MV-4-11 (cell line): ENCODE measurements around the gene ARID4A.
"Not testable (repeated sequence)": the region's sequence is repeated elsewhere in the genome, so short reads cannot be mapped to it uniquely, and the experiment has no call there.

Experiments used
- DNase-seq: peaks from one replicate; lab custom pipeline; 2025; lab: John Stamatoyannopoulos, UW

The ARID4A gene

GRCh38 chr14:58291646-58292045, 6.7 kb upstream of the ARID4A start:
- DNase-seq, result no peak

GRCh38 chr14:58292187-58292586, 6.2 kb upstream of the ARID4A start:
- no peak for DNase-seq

- no peak for DNase-seq
Measured at GRCh38 chr14:58294201-58294600, 4.2 kb upstream of the ARID4A start.

GRCh38 chr14:58296726-58297125, 1.6 kb upstream of the ARID4A start:
- DNase-seq, result no peak

- no peak for DNase-seq
Measured at GRCh38 chr14:58297412-58297761, 968 bp upstream of the ARID4A start.

GRCh38 chr14:58297762-58298476, 436 bp upstream of the ARID4A start:
- peak; percentile 100 for DNase-seq

- no peak for DNase-seq
Measured at GRCh38 chr14:58299401-58300330, 1.3 kb downstream of the ARID4A start.

GRCh38 chr14:58301416-58301815, 3.1 kb downstream of the ARID4A start:
- no peak for DNase-seq

- DNase-seq, result no peak
Measured at GRCh38 chr14:58305730-58306129, 7.4 kb downstream of the ARID4A start.

GRCh38 chr14:58307597-58308316, 9.4 kb downstream of the ARID4A start:
- DNase-seq, result no peak

- peak; percentile 15 for DNase-seq
Measured at GRCh38 chr14:58309086-58309485, 10.7 kb downstream of the ARID4A start.

GRCh38 chr14:58313699-58314098, 15.3 kb downstream of the ARID4A start:
- no peak for DNase-seq

GRCh38 chr14:58315606-58316005, 17.3 kb downstream of the ARID4A start:
- no peak for DNase-seq

GRCh38 chr14:58327019-58327418, 28.7 kb downstream of the ARID4A start:
- no peak for DNase-seq

- DNase-seq, result peak; percentile 97
Measured at GRCh38 chr14:58331111-58331510, 32.8 kb downstream of the ARID4A start.

- no peak for DNase-seq
Measured at GRCh38 chr14:58332561-58332960, 34.2 kb downstream of the ARID4A start.

GRCh38 chr14:58339666-58340065, 41.3 kb downstream of the ARID4A start:
- peak; percentile 4 for DNase-seq

- DNase-seq, result no peak
Measured at GRCh38 chr14:58341152-58341748, 42.9 kb downstream of the ARID4A start.

GRCh38 chr14:58343535-58343934, 45.2 kb downstream of the ARID4A start:
- DNase-seq, result not testable (repeated sequence)

GRCh38 chr14:58353516-58354299, 55.4 kb downstream of the ARID4A start:
- DNase-seq, result no peak

GRCh38 chr14:58354808-58355207, 56.5 kb downstream of the ARID4A start:
- peak; percentile 66 for DNase-seq
